HG03025 (cell line): ENCODE results near the gene TWNK.
A peak's percentile ranks its signal among the peaks of the same experiment; 100 is the strongest.

Source experiments
- ATAC-seq: cut with Tn5 transposase; IDR thresholded peaks from one replicate; pipeline ENCODE4 v1.9.1; 2021; ENCODE audit warnings: mild to moderate bottlenecking, moderate library complexity; ENCODE audit not compliant: unreplicated experiment, low FRiP score

Gene TWNK

GRCh38 chr10:101042667-101043362, 55.5 kb downstream of the TWNK start:
- peak; percentile 89 for ATAC-seq

- ATAC-seq = no peak
Observed at GRCh38 chr10:101043363-101043707, 56.0 kb downstream of the TWNK start.
